GM18909 (cell line): ENCODE results near the gene ABCD1.

Experiments used
- ATAC-seq: cut with Tn5 transposase; IDR thresholded peaks from one replicate; pipeline ENCODE4 v1.9.1; 2021; ENCODE audit warnings: mild to moderate bottlenecking; ENCODE audit not compliant: unreplicated experiment, poor library complexity

ABCD1 gene

DNA sequence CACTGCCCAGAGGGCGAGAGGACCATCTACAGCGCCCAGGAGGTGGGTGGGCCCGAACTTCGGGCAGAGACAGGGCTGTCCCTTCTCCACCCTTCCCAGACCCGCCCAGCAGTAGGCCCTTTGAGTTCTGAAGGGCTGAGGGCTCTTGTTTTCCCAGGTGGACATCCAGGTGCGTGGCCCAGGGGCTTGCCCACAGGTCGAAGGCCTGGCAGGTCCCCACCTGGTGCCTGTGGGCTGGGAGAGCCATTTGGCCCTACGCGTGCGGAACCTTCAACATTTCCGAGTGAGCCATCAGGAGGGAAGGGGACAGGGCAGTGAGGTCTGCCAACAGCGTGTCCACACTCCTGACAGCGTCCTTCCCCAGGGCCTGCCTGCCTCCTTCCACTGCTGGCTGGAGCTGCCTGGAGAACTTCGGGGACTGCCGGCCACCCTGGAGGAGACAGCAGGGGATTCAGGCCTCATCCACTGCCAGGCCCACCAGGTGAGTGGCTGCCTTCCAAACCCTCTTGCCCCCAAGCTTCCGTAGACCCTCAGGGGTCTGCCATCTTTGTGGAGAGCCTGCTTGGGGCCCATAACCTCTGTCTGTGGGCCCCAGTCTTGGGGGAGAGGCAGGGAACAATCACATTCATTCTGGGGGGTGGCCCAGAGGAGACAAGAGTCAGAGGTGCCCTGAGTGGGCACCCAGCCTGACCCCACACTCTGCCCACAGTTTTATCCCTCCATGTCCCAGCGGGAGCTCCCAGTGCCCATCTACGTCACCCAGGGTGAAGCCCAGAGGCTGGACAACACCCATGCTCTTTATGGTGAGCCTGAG is 46.2 kb downstream of the ABCD1 start:
- no peak for ATAC-seq

DNA sequence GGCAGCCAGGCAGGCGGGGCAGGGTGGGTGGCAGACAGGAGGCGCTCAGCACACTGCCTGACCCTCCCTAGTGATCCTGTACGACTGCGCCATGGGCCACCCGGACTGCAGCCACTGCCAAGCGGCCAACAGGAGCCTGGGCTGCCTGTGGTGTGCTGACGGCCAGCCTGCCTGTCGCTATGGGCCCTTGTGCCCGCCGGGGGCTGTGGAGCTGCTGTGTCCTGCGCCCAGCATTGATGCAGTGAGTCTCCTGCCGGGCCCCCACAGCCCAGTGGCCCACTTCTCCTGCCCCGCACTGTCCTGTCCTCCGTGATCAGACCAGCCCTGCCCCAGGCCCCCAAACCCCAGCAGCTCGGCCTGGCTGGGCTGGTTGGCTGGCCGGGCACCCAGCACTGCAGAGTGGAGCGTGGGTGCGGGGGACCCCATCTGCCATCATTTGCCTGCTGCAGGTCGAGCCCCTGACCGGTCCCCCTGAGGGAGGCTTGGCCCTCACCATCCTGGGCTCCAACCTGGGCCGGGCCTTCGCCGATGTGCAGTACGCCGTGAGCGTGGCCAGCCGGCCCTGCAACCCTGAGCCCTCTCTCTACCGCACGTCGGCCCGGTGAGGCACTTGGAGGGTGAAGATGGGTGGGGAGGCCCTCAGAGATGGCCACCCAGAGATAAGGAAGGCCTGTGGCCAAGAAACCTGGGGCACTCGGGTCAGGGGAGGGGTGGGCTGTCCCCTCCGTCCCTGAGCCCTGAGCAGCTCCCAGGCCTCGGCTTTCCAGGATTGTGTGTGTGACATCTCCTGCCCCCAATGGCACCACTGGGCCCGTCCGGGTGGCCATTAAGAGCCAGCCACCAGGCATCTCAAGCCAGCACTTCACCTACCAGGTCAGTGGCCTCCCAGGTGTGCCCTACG is 47.0 kb downstream of the ABCD1 start:
- no peak for ATAC-seq

DNA sequence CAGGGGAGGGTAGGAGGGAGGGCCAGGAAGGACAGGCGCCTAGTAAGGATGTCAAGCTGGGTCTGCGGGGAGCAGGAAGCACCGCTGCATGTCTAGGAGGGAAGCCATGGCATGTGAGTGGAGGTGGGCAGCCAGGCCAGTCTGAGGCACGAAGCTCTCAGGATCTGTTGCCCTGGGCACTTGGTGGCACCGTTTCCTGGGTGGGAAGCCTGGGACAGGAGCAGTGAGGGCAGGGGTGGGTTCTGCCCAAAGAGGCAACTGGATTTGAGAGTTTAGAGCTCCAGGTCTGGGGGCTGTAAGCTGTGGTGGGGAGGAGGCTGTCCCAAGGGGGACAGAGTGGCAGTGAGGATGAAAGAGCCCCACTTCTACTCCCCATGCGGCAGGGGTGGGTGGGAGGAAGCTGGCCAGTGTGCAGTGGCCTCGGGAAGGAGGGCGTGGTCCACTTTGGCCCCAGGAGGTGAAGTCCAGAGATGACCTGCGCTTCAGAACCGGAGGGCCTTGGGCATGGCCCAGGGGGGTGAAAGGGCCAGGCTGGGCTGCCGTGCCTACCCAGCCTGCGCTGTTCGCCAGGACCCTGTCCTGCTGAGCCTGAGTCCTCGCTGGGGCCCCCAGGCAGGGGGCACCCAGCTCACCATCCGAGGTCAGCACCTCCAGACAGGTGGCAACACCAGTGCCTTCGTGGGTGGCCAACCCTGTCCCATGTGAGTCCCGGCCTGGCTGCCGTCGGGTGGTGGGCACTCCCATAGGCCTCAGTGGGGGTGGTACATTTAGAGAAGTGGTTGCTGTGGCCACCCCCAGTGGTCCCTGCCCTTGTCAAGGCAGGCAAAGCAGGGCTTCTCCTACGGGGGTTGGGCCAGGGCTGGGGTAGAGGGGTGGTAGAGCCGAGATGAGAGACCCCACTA is 47.9 kb downstream of the ABCD1 start:
- no peak for ATAC-seq

DNA sequence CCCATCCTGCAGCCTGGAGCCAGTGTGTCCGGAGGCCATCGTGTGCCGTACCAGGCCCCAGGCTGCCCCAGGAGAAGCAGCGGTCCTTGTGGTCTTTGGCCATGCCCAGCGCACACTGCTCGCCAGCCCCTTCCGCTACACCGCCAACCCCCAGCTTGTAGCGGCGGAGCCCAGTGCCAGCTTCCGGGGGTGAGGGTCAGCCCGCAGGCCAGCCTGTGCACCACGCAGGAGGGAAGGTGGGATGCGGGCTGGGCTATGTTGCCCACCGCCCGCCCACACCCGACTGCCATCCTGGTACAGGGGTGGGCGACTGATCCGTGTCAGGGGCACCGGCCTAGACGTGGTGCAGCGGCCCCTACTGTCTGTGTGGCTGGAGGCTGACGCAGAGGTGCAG is 48.6 kb downstream of the ABCD1 start:
- ATAC-seq = no peak

DNA sequence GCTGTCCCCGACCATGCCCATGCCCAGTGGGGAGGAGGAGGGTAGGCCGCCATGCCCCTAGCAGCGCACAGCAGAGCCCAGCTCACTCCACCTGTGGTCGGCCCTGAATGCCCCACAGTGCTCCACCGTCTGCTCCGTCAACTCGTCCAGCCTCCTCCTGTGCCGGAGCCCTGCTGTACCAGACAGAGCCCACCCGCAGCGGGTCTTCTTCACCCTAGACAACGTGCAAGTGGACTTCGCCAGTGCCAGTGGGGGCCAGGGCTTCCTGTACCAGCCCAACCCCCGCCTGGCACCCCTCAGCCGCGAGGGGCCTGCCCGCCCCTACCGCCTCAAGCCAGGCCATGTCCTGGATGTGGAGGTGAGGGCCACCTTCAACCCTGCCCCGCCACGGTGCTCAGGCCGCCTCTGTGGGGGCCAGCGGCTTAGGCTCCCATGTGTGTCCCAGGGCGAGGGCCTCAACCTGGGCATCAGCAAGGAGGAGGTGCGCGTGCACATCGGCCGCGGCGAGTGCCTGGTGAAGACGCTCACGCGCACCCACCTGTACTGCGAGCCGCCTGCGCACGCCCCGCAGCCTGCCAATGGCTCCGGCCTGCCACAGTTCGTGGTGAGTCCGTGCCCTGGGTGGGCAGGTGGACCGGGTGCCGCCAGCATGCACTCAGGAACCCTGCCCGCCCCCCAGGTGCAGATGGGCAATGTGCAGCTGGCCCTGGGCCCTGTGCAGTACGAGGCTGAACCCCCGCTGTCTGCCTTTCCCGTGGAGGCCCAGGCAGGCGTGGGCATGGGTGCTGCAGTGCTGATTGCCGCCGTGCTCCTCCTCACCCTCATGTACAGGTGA is 49.3 kb downstream of the ABCD1 start:
- ATAC-seq = no peak

DNA sequence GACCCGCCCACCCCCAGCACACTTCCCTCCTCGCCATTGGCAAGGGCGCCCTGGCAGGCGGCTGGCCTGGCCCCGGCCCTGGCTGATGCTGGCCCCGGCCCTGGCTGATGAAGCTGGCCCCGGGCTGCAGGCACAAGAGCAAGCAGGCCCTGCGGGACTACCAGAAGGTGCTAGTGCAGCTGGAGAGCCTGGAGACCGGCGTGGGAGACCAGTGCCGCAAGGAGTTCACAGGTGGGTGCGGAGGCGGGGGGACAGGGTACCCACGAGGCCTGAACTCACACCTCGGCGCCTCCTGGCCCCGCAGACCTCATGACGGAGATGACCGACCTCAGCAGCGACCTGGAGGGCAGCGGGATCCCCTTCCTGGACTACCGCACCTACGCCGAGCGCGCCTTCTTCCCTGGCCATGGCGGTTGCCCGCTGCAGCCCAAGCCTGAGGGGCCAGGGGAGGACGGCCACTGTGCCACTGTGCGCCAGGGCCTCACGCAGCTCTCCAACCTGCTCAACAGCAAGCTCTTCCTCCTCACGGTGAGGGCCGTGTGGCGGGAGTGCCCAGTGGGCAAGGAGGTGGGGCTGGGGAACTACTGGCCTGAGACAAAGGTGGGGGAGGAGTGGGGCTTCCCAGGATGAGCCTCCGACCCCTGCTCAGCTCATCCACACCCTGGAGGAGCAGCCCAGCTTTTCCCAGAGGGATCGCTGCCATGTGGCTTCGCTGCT is 50.1 kb downstream of the ABCD1 start:
- ATAC-seq = no peak

DNA sequence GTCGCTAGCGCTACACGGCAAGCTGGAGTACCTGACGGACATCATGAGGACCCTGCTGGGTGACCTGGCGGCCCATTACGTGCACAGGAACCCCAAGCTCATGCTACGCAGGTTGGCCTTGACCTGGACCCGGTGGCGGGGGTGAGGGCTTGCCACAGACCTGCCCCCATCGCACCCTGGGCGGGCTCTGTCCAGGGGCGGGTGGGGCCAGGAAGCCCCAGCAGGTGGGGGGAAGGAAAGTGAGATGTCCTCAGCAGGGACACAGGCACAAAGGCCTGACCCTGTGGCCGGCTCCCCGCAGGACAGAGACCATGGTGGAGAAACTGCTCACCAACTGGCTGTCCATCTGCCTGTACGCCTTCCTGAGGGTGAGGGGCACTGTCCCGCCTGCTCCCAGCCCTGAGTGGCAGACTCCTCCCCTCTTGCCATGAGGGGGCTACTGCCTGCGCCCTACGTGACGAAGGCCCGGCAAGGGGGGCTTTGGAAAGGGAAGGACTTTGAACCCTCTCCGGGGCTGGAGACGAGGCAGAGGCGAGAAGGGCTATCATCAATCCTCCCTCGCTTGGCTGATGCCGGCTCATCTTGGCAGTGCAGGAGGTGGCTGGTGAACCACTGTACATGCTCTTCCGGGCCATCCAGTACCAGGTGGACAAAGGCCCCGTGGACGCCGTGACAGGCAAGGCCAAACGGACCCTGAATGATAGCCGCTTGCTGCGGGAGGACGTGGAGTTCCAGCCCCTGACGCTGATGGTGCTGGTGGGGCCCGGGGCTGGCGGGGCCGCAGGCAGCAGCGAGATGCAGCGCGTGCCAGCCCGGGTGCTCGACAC is 50.9 kb downstream of the ABCD1 start:
- ATAC-seq = no peak

DNA sequence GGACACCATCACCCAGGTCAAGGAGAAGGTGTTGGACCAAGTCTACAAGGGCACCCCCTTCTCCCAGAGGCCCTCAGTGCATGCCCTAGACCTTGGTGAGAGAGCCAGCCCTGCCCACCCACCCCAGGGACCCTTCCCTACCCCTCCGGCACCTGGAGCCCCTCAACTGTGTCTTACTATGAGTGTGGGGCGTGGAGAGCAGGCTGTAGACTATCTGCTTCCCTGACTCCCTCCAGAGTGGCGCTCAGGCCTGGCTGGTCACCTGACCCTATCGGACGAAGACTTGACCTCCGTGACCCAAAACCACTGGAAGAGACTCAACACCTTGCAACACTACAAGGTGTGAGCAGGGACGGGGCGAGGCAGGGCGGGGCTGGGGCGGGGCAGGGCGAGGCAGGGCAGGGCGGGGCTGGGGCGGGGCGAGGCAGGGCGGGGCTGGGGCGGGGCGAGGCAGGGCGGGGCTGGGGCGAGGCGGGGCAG is 51.5 kb downstream of the ABCD1 start:
- no peak for ATAC-seq

DNA sequence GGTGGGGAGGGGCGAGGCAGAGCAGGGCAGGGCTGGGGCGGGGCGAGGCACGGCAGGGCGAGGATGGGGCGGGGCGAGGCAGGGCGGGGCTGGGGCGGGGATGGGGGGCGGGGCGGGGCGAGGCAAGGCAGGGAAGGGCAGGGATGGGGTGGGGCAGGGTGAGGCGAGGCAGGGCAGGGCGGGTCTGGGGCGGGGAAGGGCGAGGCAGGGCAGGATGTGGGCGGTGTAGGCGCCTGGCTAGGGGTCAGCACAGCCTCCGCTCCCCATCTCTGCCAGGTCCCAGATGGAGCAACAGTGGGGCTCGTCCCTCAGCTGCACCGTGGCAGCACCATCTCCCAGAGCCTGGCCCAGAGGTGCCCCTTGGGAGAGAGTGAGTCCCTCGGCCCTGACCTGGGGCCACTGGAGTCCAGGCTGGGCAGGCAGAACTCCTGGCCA is 52.0 kb downstream of the ABCD1 start:
- no peak for ATAC-seq

DNA sequence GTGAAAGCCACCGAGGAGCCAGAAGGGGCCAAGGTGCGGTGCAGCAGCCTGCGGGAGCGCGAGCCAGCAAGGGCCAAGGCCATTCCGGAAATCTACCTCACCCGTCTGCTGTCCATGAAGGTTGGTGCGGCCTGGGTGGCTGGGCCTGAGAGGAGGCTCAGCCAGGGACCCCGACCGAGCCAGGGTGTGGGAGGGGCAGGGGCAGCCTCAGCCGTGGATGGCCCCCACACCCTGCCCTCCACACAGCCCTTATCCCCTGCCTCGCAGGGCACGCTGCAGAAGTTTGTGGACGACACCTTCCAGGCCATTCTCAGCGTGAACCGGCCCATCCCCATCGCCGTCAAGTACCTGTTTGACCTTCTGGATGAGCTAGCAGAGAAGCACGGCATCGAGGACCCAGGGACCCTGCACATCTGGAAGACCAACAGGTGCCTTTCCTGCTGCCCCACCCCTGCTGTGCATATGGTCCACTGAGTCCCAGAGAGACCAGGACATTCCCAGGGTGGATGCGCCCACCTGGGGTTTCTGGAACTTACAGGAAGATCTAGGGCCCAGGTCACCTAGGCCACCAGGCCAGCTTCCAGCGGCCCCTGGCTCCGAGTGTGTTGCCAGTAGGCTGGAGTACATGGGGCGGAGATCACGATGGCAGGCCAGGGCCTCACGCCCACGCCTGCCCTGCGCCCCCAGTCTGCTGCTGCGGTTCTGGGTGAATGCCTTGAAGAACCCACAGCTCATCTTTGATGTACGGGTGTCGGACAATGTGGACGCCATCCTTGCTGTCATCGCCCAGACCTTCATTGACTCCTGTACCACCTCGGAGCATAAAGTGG is 52.8 kb downstream of the ABCD1 start:
- ATAC-seq = no peak

DNA sequence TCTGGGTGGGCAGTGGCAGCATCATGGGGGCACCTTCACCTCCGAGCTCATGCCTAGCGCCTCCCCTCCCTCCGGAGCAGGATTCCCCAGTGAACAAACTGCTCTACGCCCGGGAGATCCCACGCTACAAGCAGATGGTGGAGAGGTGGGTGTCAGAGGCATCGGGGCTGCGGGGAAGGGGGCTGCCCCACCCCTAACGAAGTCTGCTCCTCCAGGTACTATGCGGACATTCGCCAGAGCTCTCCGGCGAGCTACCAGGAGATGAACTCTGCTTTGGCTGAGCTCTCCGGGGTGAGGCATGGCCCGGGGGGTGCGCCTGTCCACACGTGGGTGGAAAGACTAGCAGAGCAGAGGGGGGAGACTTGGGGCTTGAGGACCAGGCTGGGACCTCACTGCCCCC is 53.5 kb downstream of the ABCD1 start:
- no peak for ATAC-seq

DNA sequence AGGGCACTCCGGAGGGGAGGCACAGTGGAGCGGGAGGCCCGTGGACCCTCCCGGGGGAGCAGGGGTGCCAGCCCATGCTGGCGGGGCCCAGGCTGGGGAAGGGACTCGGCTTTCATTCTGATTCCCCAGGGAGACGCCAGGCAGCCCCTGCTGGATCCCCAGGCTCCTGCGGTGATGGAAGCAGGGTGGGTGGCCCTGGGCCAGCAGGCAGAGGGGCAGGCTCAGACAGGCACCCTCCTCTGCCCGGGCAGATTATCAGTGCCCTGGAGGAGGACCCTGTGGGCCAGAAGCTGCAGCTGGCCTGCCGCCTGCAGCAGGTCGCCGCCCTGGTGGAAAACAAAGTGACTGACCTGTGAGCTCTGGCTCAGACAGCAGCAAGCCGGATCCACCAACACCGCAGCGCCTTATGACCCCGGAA is 54.0 kb downstream of the ABCD1 start:
- ATAC-seq = no peak

DNA sequence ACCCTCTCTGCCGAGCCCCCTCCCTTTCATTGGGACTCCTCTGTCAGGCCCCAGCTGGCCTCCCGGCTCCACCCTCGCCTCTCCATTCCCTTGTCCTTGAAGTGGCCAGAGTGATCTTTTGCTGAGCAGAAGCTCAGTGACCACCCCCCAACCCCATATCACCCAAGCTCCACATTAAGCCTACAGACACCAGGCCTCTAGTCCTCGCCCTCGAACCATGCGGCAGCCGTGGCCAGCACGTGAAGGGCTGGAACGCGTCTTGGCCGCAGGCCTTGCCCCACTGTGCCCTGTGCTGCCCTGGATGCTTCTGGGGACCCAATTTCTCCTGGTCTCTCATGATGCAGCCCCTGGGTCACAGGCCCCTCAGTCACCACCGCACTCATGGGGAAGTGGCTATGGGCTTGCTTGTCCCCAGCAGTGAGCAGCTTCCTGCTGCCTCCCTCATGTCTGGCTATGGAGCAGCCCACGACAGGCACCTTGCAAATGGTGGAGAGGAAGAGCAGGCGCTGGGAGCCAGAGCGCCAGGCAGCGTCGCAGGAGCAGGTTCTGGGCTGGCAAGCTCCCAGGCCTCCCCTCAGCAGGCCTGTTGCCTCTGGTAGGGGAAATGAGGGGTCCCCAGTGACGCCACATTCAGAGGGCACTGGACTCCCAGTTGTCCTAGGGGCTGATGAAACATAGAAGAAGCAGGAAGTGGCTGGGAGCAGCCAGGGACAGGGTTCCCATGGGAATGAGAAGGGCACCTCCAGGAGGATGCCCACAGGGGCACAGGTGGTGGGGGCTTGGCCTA is 55.4 kb downstream of the ABCD1 start:
- ATAC-seq = no peak

DNA sequence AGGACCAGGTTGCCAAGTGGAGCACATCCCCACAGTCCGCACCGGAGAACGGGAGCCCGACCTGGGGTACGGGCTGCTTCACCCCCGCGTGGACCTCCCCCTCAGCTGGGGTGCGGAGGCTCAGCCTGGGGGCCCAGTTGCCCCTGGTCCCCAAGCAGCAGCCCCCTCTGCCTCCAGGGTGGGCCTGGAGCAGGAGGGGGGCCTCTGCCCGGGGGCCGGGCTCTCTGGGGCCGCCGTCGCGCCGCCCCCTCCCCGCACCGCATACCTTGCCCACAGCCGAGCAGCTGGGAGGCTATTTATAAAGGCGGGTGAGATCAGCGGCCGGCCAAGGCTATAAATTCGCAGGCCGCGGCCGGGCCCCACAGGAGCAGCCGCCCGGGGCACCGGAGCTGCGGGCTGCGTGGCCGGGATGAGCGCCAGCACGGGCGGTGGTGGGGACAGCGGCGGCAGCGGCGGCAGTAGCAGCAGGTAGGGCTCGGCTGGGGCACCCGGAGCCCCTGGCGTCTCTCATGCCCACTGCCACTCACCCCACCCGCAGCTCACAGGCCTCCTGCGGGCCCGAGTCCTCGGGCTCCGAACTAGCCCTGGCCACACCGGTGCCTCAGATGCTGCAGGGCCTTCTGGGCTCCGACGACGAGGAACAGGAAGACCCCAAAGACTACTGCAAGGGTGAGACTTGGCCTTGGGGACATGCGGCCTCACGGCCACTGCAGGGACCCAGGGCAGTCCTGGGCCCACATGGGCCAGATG is 56.2 kb downstream of the ABCD1 start, which contains the start of gene SRPK3:
SRPK3 (plus strand) TSS at position 364 of the 750 bp plus-strand sequence; CDS start at position 410, 46 bp downstream.
- no peak for ATAC-seq

DNA sequence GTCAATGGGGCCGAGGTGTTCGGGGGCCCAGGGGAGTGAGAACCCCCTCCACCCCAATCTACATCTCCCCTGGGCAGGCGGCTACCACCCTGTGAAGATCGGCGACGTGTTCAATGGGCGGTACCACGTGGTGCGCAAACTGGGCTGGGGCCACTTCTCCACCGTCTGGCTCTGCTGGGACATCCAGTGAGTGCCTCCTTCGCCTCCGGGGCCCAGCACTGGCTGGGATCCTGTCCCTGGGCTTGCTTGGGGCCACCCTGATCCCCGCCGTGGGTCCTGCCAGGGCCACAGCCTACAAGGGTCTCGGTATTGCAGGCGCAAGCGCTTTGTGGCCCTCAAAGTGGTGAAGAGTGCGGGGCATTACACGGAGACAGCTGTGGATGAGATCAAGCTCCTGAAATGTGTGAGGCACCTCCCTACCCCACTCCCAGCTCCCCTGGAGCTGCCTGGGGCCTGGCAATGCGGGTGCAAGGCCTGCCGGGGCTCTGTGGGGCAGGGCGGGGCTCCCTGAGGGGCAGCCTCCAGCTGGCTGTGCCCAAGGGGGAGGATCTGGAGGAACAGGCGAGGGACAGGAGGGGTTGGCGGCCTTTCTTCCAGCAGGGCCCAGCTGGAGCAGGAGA is 56.9 kb downstream of the ABCD1 start:
- ATAC-seq = no peak
